Testis (tissue), 3 donors: ENCODE measurements around the gene USP47. TPM values are rescaled to one million over a fixed set of nuclear protein-coding genes. Genes with fewer than 3 reads are reported as not detected.

Source experiments
- DNase-seq: peaks from one replicate; pipeline ENCODE4 v3.0.0-alpha.2; 2019
- H3K27ac ChIP-seq, 2 donors: fragments of 200-600 bp; sonication (generic); one replicate each; pipeline ENCODE4 v1.5.1; 2019
- H3K27me3 ChIP-seq: fragments of 200-600 bp; sonication (generic); one replicate; pipeline ENCODE4 v1.5.1; 2019
- H3K36me3 ChIP-seq: fragments of 200-600 bp; sonication (generic); one replicate; pipeline ENCODE4 v1.5.1; 2017; ENCODE audit warnings: low read depth; ENCODE audit errors: missing control alignments
- H3K4me1 ChIP-seq: fragments of 200-600 bp; sonication (generic); one replicate; pipeline ENCODE4 v1.5.1; 2019
- H3K4me3 ChIP-seq, 2 donors: fragments of 200-600 bp; sonication (generic); one replicate each; pipeline ENCODE4 v1.5.1; 2017 to 2019
- H3K9me3 ChIP-seq: fragments of 200-600 bp; sonication (generic); one replicate; pipeline ENCODE4 v1.5.1; 2017
- CTCF ChIP-seq, 3 experiments: fragments of 450-650 bp in 2 of 3; fragments of 200-600 bp in 1 of 3; sonication (generic) in 1 of 3; IDR thresholded peaks; one replicate each; pipeline ENCODE4 v1.5.1; 2016 to 2019; ENCODE audit warnings: antibody characterized with exemption in 3 of 3, mild to moderate bottlenecking in 2 of 3, moderate library complexity in 1 of 3
- POLR2A ChIP-seq: fragments of 450-650 bp; IDR thresholded peaks from one replicate; pipeline ENCODE4 v1.6.1; 2017; ENCODE audit warnings: antibody characterized with exemption, mild to moderate bottlenecking, moderate library complexity
- WGBS, 2 donors: methylation state at CpG; one replicate each; pipeline ENCODE4 v1.1.5; 2018; 5-methylcytosine and 5-hydroxymethylcytosine counted together
- intact Hi-C: fragments of 100-400 bp; cut with DNase I; formaldehyde crosslinking; loops from one replicate; pipeline ENCODE4 v1.15.1; 2023; ENCODE audit warnings: low total_unique reads
- polyA plus RNA-seq: library from polyadenylated mRNA; stranded (reverse); fragments of 350-450 nt; fragmentation: Illumina TruSeq; extraction: RNeasy Lipid Tissue Mini Kit (QIAGEN cat#74804); gene quantifications from one replicate; pipeline ENCODE4 v1.2.3, GENCODE V29; 2014; ENCODE audit warnings: low read depth, low replicate concordance; ENCODE audit not compliant: insufficient read depth
- total RNA-seq, 2 donors: library from RNA; depleted of rRNA; stranded (reverse); fragments of >200 nt; gene quantifications; one replicate each; pipeline ENCODE4 v1.2.3, GENCODE V29; 2016

Gene USP47
- total and polyA plus RNA-seq, 3 donors from 2014 or later: 35.1 to 111 (median 102) TPM

DNA sequence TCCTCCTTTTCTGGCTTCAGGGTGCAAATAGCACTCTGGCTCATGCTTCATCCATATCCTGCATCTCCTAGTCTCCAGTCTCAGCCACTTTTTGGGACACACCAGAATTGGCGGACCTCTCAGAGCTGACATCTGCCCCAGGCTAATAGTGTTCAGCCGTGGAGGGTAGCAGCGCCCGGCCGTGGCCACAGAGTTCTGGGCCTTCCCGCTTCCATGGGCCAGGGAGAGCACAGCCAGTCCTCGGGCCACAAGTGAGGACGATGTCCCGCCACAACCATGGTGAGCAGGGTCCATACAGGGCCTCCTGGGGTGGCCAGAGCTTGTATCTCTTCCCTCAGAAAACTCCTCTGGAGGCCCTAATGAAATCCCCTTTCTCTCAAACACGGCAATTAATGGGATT lies 140.7 kb downstream of the USP47 start:
- no peaks in the 10 kb centered on the region for H3K36me3 ChIP-seq
- H3K9me3 ChIP-seq: no peaks in the 10 kb centered on the region
- no peak overlapping the region for H3K27ac ChIP-seq
- WGBS, 2 donors: 86 to 89% methylated on average over 5 to 10 of the region's 10 CpGs
- TF ChIP-seq POLR2A (no peak), CTCF (IDR thresholded peaks at IDR 0.05) (no peak)
- intact Hi-C loops: no loop called here
- no peak for DNase-seq
- no peaks in the 10 kb centered on the region for H3K27me3 ChIP-seq
- peaks cover 25% of the 10 kb centered on the region for H3K4me1 ChIP-seq
- H3K4me3 ChIP-seq: no peak overlapping the region

GRCh38 chr11:11982975-11983374 lies 141.2 kb downstream of the USP47 start:
- Histone ChIP-seq H3K27me3 (no peaks in the 10 kb centered on the region), H3K4me1 (peaks cover 23% of the 10 kb centered on the region), H3K27ac (no peak overlapping the region), H3K4me3 (no peak overlapping the region), H3K9me3 (no peaks in the 10 kb centered on the region), H3K36me3 (no peaks in the 10 kb centered on the region)
- 84 to 95% methylated on average over 2 of the region's 2 CpGs for WGBS, 2 donors
- intact Hi-C loops: no loop called here
- no peak for DNase-seq
- no peak for TF ChIP-seq CTCF (IDR thresholded peaks at IDR 0.05)
- no peak for TF ChIP-seq POLR2A

DNA sequence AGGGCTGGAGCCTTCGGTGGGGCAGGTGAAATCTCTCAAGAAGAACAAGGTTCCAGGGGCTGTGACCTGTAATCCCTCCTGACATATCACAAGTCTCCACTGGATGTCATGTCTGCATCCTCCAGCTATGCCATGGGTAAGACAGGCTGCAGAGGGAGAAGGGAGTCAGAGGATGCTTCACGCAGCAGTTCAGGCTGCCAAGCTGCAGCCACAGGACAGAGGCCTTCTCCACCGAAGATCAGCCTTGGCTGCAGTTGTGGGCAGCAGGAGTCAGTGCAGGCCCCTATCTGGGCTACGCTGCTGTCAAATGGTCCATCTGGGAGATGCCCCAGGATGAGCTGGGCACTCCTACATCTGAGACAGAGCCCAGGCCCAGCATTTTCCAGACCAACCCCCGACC lies 141.7 kb downstream of the USP47 start:
- no peak for TF ChIP-seq POLR2A
- H3K27ac ChIP-seq: no peak overlapping the region
- DNase-seq: no peak
- no peak overlapping the region for H3K4me3 ChIP-seq
- H3K36me3 ChIP-seq: no peaks in the 10 kb centered on the region
- 57 to 90% methylated on average over 3 to 5 of the region's 5 CpGs for WGBS, 2 donors
- no peaks in the 10 kb centered on the region for H3K9me3 ChIP-seq
- H3K4me1 ChIP-seq: peaks cover 23% of the 10 kb centered on the region
- intact Hi-C loops: no loop called here
- no peaks in the 10 kb centered on the region for H3K27me3 ChIP-seq

DNA sequence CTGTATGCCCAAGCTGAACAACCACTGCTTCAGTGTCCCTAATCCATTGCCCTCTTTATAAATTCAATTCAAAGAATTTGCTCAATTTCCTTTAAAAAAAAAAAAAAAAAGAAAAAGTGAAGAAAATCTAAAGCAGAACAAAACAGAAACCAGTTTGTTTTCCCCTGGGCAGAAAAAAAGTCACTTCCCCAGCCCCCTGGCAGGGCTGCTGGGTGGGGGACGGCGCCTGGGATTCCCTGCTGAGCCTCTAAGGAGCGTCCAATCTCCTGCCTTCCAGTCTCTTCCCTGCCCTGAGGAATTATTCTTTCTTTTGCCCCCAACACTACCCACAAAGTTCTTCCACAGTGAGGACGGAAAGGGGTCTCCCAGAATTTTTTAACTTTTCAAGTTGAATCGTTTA lies 142.8 kb downstream of the USP47 start:
- Histone ChIP-seq H3K4me1 (peaks cover 12% of the 10 kb centered on the region), H3K27ac (no peak overlapping the region), H3K27me3 (no peaks in the 10 kb centered on the region), H3K9me3 (no peaks in the 10 kb centered on the region), H3K36me3 (no peaks in the 10 kb centered on the region), H3K4me3 (no peak overlapping the region)
- no peak for DNase-seq
- 69 to 76% methylated on average over 5 of the region's 5 CpGs for WGBS, 2 donors
- intact Hi-C loops: no loop called here
- TF ChIP-seq CTCF (IDR thresholded peaks at IDR 0.05) (no peak), POLR2A (no peak)

GRCh38 chr11:11985016-11985715 lies 143.4 kb downstream of the USP47 start:
- no peak for TF ChIP-seq CTCF (IDR thresholded peaks at IDR 0.05)
- no peak for TF ChIP-seq POLR2A
- no peaks in the 10 kb centered on the region for H3K9me3 ChIP-seq
- intact Hi-C loops: no loop called here
- H3K27me3 ChIP-seq: no peaks in the 10 kb centered on the region
- H3K36me3 ChIP-seq: no peaks in the 10 kb centered on the region
- no peak for DNase-seq
- peaks cover 6% of the 10 kb centered on the region for H3K4me1 ChIP-seq
- no peak overlapping the region for H3K27ac ChIP-seq
- 88 to 92% methylated on average over 8 of the region's 8 CpGs for WGBS, 2 donors
- H3K4me3 ChIP-seq: no peak overlapping the region
